ENCODE data around the gene SALL3.
"Not testable (repeated sequence)": the region's sequence is repeated elsewhere in the genome, so short reads cannot be mapped to it uniquely, and the experiment has no call there.

The SALL3 gene

DNA sequence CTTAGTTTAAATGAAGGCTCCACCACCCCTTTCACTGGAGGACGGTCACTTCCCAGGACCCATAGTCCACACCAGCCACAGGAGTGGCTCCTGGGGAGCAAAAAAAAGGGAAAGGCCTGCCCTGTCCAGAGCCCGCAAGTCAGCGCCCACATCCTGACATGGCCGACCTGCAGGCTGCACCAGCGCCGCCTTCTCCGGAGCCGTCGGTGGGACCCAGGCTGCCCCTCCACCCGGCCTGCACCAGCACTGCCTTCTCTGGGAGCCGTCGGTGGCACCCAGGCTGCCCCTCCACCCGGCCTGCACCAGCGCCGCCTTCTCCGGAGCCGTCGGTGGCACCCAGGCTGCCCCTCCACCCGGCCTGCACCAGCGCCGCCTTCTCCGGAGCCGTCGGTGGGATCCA, 14.9 kb upstream of the SALL3 start:
- H3K36me3 ChIP-seq (ENCODE audit: control insufficient read depth, insufficient read depth, low read length); H3K4me3 ChIP-seq (ENCODE audit: low read length); H3K27ac ChIP-seq (ENCODE audit: low read length); DNase-seq (ENCODE audit: low read depth, low spot score); H3K27me3 ChIP-seq (ENCODE audit: control insufficient read depth, insufficient read depth, low read length); H3K9me3 ChIP-seq (ENCODE audit: control insufficient read depth, insufficient read depth, low read length); H3K4me1 ChIP-seq (ENCODE audit: control insufficient read depth, insufficient read depth, low read length): not testable (repeated sequence)
- no CpG with 5 or more reads among the region's 24 CpGs for WGBS (ENCODE audit: insufficient coverage, insufficient read length)

- Histone ChIP-seq H3K27ac (ENCODE audit: low read length) (no peak overlapping the region), H3K4me1 (ENCODE audit: control insufficient read depth, insufficient read depth, low read length) (no peaks in the 10 kb centered on the region), H3K9me3 (ENCODE audit: control insufficient read depth, insufficient read depth, low read length) (no peaks in the 10 kb centered on the region), H3K4me3 (ENCODE audit: low read length) (no peak overlapping the region), H3K36me3 (ENCODE audit: control insufficient read depth, insufficient read depth, low read length) (no peaks in the 10 kb centered on the region), H3K27me3 (ENCODE audit: control insufficient read depth, insufficient read depth, low read length) (no peaks in the 10 kb centered on the region)
- WGBS (ENCODE audit: insufficient coverage, insufficient read length) = no CpG with 5 or more reads among the region's 23 CpGs
- DNase-seq (ENCODE audit: low read depth, low spot score) = no peak
Observed at GRCh38 chr18:78965260-78965659, 14.4 kb upstream of the SALL3 start.

DNA sequence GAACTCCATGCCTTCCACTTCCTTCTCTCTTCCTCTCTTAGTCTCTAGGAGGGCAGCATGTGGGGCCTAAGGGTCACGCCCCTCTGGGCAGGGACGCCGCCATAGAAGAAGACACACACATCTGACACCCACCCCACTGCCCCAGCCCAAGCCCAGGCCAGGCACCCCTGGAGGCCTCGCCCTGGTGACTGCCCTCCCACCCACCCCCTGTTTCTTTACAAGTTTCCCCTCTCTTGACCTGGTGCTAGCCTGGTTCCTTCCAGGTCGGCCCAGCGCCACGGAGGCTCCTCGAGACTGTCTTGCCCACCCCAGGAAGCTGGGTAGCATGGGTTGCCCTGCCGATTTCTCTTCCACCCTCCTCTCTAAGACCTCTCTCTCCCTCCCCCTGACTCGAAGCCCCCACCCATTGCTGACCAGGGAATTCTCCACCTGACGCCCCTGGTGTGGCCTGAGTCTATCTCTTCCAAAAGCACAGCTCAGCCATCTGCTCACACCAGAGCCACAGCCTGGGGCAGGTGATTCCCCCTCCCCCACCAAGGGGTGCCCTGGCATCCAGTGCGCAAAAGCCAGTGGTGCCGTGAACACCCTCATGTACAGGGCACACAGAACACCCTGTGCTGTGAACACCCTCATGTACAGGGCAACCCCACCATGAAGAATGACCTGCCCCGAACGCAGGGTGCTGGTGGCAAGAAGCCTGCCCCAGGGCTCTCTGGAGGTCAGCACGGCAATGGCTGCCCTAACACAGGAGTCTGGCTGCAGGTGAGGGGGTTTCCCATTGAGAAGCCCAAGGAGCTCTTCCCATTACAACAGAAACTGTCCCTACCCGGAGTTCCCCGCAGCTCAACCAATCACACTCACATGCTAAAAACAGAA, 13.5 kb upstream of the SALL3 start:
- no peak overlapping the region for H3K27ac ChIP-seq (ENCODE audit: low read length)
- H3K4me1 ChIP-seq (ENCODE audit: control insufficient read depth, insufficient read depth, low read length) = no peaks in the 10 kb centered on the region
- H3K36me3 ChIP-seq (ENCODE audit: control insufficient read depth, insufficient read depth, low read length) = no peaks in the 10 kb centered on the region
- peaks cover under 1% of the 10 kb centered on the region; the same call in 1 of the 2 replicates for H3K27me3 ChIP-seq (ENCODE audit: control insufficient read depth, insufficient read depth, low read length)
- whole genome bisulfite sequencing (ENCODE audit: insufficient coverage, insufficient read length) = no CpG with 5 or more reads among the region's 18 CpGs
- no peaks in the 10 kb centered on the region for H3K9me3 ChIP-seq (ENCODE audit: control insufficient read depth, insufficient read depth, low read length)
- H3K4me3 ChIP-seq (ENCODE audit: low read length) = no peak overlapping the region
- no peak for DNase-seq (ENCODE audit: low read depth, low spot score)

DNA sequence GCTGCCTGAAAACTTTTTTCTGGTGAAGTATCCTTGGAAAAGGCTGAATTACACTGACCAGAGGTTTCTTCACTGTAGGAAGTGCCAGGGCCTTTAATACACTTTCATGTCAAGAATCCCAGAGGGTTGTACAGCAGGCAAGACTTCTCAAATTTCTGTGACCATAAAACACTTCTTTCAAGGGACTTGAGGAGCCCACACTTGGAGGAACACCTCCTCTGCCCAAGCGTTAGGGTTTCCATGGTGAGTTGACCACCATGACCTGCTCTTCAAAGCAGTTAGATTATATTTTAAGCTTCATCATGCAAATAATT, 12.9 kb upstream of the SALL3 start:
- DNase-seq (ENCODE audit: low read depth, low spot score) = no peak
- no CpG with 5 or more reads among the region's 1 CpG for WGBS (ENCODE audit: insufficient coverage, insufficient read length)
- Histone ChIP-seq H3K9me3 (ENCODE audit: control insufficient read depth, insufficient read depth, low read length) (no peaks in the 10 kb centered on the region), H3K4me1 (ENCODE audit: control insufficient read depth, insufficient read depth, low read length) (no peaks in the 10 kb centered on the region), H3K36me3 (ENCODE audit: control insufficient read depth, insufficient read depth, low read length) (no peaks in the 10 kb centered on the region), H3K27ac (ENCODE audit: low read length) (no peak overlapping the region), H3K27me3 (ENCODE audit: control insufficient read depth, insufficient read depth, low read length) (peaks cover 5% of the 10 kb centered on the region), H3K4me3 (ENCODE audit: low read length) (no peak overlapping the region)

DNA sequence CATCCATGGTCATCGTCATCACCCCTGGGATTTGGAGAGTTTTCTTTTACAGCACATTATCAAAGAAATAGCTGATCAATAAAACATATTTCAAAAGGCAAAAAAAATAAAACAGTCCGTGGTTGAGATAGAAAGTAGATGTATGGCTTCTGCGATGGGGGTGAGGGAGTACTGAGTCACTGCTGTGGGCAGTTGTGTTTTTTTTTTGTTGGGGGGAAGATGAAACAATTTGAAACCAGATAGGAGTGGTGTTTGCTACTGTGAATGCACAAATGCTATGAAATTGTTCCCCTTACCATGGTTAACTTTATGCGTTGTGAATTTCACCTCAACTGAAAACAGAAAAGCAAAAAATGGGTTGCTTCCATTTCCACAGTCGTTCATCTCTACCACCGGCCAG, 11.9 kb upstream of the SALL3 start:
- Histone ChIP-seq H3K9me3 (ENCODE audit: control insufficient read depth, insufficient read depth, low read length) (no peaks in the 10 kb centered on the region), H3K36me3 (ENCODE audit: control insufficient read depth, insufficient read depth, low read length) (no peaks in the 10 kb centered on the region), H3K4me3 (ENCODE audit: low read length) (no peak overlapping the region), H3K4me1 (ENCODE audit: control insufficient read depth, insufficient read depth, low read length) (peaks cover 3% of the 10 kb centered on the region; the same call in 1 of the 2 replicates), H3K27ac (ENCODE audit: low read length) (no peak overlapping the region), H3K27me3 (ENCODE audit: control insufficient read depth, insufficient read depth, low read length) (peaks cover 14% of the 10 kb centered on the region)
- WGBS (ENCODE audit: insufficient coverage, insufficient read length) = no CpG with 5 or more reads among the region's 6 CpGs
- DNase-seq (ENCODE audit: low read depth, low spot score) = no peak

- Histone ChIP-seq H3K4me3 (ENCODE audit: low read length) (no peak overlapping the region), H3K36me3 (ENCODE audit: control insufficient read depth, insufficient read depth, low read length) (no peaks in the 10 kb centered on the region), H3K27ac (ENCODE audit: low read length) (no peak overlapping the region), H3K27me3 (ENCODE audit: control insufficient read depth, insufficient read depth, low read length) (peaks cover 33% of the 10 kb centered on the region), H3K9me3 (ENCODE audit: control insufficient read depth, insufficient read depth, low read length) (no peaks in the 10 kb centered on the region), H3K4me1 (ENCODE audit: control insufficient read depth, insufficient read depth, low read length) (peaks cover 3% of the 10 kb centered on the region; the same call in 1 of the 2 replicates)
- no CpG with 5 or more reads among the region's 20 CpGs for WGBS (ENCODE audit: insufficient coverage, insufficient read length)
- no peak for DNase-seq (ENCODE audit: low read depth, low spot score)
Observed at GRCh38 chr18:78969574-78970315, 9.9 kb upstream of the SALL3 start.

DNA sequence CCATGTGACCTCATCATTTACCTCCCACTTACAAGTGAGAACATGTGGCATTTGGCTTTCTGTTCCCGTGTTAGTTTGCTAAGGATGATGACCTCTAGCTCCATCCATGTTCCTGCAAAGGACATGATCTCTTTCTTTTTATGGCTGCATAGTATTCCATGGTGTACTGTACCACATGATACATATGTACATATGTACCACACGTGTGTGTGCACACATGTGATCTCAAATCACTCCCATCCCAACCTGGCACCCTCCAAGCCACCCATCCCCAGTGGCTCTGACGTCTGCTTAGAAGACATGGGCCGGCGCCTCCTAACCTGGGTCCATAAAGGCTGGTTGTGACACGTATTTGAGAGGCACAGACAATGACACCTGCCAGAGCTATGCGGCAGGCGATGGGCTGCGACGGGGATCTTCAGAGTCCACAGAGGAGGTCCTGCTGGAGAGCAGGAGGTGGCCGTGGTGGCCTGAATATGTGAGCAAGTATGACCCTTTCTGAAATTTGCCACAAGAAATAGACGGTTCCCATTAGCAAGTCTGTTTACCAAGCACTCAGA, 8.8 kb upstream of the SALL3 start:
- Histone ChIP-seq H3K4me3 (ENCODE audit: low read length) (no peak overlapping the region), H3K27me3 (ENCODE audit: control insufficient read depth, insufficient read depth, low read length) (peaks cover 44% of the 10 kb centered on the region), H3K36me3 (ENCODE audit: control insufficient read depth, insufficient read depth, low read length) (no peaks in the 10 kb centered on the region), H3K4me1 (ENCODE audit: control insufficient read depth, insufficient read depth, low read length) (peaks cover 6% of the 10 kb centered on the region), H3K9me3 (ENCODE audit: control insufficient read depth, insufficient read depth, low read length) (no peaks in the 10 kb centered on the region), H3K27ac (ENCODE audit: low read length) (no peak overlapping the region)
- no CpG with 5 or more reads among the region's 12 CpGs for WGBS (ENCODE audit: insufficient coverage, insufficient read length)
- DNase-seq (ENCODE audit: low read depth, low spot score) = no peak

GRCh38 chr18:78971511-78972245, 7.9 kb upstream of the SALL3 start:
- no CpG with 5 or more reads among the region's 15 CpGs for WGBS (ENCODE audit: insufficient coverage, insufficient read length)
- H3K27ac ChIP-seq (ENCODE audit: low read length) = no peak overlapping the region
- no peak overlapping the region for H3K4me3 ChIP-seq (ENCODE audit: low read length)
- no peaks in the 10 kb centered on the region for H3K9me3 ChIP-seq (ENCODE audit: control insufficient read depth, insufficient read depth, low read length)
- no peaks in the 10 kb centered on the region for H3K36me3 ChIP-seq (ENCODE audit: control insufficient read depth, insufficient read depth, low read length)
- no peak for DNase-seq (ENCODE audit: low read depth, low spot score)
- peaks cover 7% of the 10 kb centered on the region for H3K4me1 ChIP-seq (ENCODE audit: control insufficient read depth, insufficient read depth, low read length)
- peaks cover 51% of the 10 kb centered on the region for H3K27me3 ChIP-seq (ENCODE audit: control insufficient read depth, insufficient read depth, low read length)

GRCh38 chr18:78972385-78972918, 7.2 kb upstream of the SALL3 start:
- Histone ChIP-seq H3K27ac (ENCODE audit: low read length) (no peak overlapping the region), H3K27me3 (ENCODE audit: control insufficient read depth, insufficient read depth, low read length) (peaks cover 58% of the 10 kb centered on the region), H3K4me1 (ENCODE audit: control insufficient read depth, insufficient read depth, low read length) (peaks cover 9% of the 10 kb centered on the region), H3K36me3 (ENCODE audit: control insufficient read depth, insufficient read depth, low read length) (no peaks in the 10 kb centered on the region), H3K4me3 (ENCODE audit: low read length) (no peak overlapping the region), H3K9me3 (ENCODE audit: control insufficient read depth, insufficient read depth, low read length) (no peaks in the 10 kb centered on the region)
- WGBS (ENCODE audit: insufficient coverage, insufficient read length) = no CpG with 5 or more reads among the region's 16 CpGs
- DNase-seq (ENCODE audit: low read depth, low spot score) = no peak

- Histone ChIP-seq H3K27ac (ENCODE audit: low read length) (no peak overlapping the region), H3K36me3 (ENCODE audit: control insufficient read depth, insufficient read depth, low read length) (no peaks in the 10 kb centered on the region), H3K27me3 (ENCODE audit: control insufficient read depth, insufficient read depth, low read length) (peaks cover 61% of the 10 kb centered on the region), H3K4me1 (ENCODE audit: control insufficient read depth, insufficient read depth, low read length) (peaks cover 9% of the 10 kb centered on the region), H3K4me3 (ENCODE audit: low read length) (no peak overlapping the region; the same call in 1 of the 2 replicates), H3K9me3 (ENCODE audit: control insufficient read depth, insufficient read depth, low read length) (no peaks in the 10 kb centered on the region)
- no peak for DNase-seq (ENCODE audit: low read depth, low spot score)
- no CpG with 5 or more reads among the region's 31 CpGs for WGBS (ENCODE audit: insufficient coverage, insufficient read length)
Observed at GRCh38 chr18:78972930-78973331, 6.7 kb upstream of the SALL3 start.
